ENCODE measurements around the gene SIGLEC14.

Gene SIGLEC14

DNA sequence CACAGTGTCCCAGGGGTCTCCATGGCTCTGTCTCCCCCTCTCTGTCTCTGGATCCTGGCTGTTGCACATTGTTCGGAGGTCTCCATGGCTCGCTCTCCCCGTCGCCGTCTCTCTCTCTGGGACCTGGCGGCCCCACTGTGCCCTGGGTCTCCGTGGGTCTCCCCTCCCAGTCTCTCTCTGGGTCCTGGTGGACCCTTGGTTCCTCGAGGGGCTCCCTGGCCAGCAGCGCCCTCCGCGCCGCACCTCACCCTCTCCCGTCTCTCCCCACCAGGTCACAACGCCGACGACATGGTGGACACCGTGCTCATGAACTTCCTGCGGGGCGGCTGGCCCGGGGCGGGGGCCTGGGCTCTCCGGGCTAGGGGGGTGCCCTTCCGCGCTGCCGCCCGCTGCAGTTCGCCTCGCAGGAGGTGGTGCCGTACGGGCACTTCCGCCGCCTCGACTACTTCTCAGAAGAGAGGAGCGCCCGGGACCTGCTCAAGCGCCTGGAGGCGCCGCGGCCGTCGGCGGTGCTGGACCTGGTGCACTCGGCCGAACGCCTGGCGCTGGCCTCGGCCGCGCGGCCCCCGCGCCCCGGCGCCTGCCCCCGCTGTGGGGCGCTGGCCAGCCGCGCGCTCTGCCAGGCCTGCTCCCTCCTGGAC is 45.6 kb downstream of the SIGLEC14 start:
- H3K4me3 ChIP-seq (ENCODE audit: low read depth, low read length), result peak overlapping the region; percentile 22
- TF ChIP-seq, protein P1, sequence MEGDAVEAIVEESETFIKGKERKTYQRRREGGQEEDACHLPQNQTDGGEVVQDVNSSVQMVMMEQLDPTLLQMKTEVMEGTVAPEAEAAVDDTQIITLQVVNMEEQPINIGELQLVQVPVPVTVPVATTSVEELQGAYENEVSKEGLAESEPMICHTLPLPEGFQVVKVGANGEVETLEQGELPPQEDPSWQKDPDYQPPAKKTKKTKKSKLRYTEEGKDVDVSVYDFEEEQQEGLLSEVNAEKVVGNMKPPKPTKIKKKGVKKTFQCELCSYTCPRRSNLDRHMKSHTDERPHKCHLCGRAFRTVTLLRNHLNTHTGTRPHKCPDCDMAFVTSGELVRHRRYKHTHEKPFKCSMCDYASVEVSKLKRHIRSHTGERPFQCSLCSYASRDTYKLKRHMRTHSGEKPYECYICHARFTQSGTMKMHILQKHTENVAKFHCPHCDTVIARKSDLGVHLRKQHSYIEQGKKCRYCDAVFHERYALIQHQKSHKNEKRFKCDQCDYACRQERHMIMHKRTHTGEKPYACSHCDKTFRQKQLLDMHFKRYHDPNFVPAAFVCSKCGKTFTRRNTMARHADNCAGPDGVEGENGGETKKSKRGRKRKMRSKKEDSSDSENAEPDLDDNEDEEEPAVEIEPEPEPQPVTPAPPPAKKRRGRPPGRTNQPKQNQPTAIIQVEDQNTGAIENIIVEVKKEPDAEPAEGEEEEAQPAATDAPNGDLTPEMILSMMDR (IDR thresholded peaks at IDR 0.05; ENCODE audit: low read depth, low read length, missing control alignments), result no peak
- no peak for DNase-seq (ENCODE audit: low read depth)

DNA sequence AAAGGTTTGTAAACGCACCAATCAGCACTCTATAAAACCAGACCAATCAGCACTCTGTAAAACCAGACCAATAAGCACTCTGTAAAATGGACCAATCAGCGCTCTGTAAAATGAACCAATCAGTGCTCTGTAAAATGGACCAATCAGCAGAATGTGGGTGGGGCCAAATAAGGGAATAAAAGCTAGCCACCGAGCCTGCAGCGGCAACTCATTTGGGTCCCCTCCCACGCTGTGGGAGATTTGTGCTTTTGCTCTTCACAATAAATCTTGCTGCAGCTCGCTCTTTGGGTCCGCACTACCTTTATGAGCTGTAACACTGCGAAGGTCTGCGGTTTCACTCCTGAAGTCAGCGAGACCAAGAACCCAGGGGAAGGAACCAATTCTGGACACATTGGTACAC is 47.5 kb downstream of the SIGLEC14 start:
- TF ChIP-seq, protein P1 (IDR thresholded peaks at IDR 0.05; ENCODE audit: low read depth, low read length, missing control alignments), result no peak
- H3K4me3 ChIP-seq (ENCODE audit: low read depth, low read length), result no peak overlapping the region
- DNase-seq (ENCODE audit: low read depth), result no peak

DNA sequence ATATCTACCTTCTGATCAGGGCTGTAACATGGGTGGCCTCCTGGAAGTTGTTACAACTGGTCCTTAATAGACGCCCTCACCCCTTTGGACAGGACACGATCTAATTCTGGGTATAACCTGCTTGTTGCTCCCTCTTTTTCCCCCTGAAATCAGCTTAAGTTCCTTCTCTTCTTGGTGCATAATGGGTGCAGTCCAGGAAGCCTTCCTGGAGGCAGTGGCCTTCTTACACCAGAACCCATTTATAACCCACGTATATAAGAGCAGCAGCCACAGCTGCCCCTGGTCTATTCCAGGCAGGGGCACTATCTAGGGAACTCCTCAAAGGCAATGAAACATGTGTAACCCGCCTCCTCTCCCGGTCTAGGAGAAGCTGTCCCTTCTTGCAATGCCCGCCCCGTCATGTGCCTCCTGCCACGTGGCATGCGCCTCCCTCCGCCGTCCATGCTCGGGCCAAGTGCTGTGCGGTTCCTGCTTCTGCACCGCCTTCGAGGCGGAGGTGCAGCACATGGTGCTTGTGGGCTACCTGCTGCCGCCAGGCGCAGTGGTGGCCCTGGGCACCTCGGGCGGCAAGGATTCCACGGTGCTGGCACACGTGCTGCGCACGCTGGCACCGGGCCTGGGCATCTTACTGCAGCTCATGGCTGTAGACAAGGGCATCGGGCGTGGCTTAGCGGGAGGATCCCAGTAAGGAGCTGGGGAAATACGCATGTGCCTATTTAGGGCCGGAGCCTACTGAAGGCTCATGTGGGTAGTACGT is 48.3 kb downstream of the SIGLEC14 start:
- H3K4me3 ChIP-seq (ENCODE audit: low read depth, low read length), result no peak overlapping the region
- TF ChIP-seq, protein P1 (IDR thresholded peaks at IDR 0.05; ENCODE audit: low read depth, low read length, missing control alignments), result no peak
- no peak for DNase-seq (ENCODE audit: low read depth)

DNA sequence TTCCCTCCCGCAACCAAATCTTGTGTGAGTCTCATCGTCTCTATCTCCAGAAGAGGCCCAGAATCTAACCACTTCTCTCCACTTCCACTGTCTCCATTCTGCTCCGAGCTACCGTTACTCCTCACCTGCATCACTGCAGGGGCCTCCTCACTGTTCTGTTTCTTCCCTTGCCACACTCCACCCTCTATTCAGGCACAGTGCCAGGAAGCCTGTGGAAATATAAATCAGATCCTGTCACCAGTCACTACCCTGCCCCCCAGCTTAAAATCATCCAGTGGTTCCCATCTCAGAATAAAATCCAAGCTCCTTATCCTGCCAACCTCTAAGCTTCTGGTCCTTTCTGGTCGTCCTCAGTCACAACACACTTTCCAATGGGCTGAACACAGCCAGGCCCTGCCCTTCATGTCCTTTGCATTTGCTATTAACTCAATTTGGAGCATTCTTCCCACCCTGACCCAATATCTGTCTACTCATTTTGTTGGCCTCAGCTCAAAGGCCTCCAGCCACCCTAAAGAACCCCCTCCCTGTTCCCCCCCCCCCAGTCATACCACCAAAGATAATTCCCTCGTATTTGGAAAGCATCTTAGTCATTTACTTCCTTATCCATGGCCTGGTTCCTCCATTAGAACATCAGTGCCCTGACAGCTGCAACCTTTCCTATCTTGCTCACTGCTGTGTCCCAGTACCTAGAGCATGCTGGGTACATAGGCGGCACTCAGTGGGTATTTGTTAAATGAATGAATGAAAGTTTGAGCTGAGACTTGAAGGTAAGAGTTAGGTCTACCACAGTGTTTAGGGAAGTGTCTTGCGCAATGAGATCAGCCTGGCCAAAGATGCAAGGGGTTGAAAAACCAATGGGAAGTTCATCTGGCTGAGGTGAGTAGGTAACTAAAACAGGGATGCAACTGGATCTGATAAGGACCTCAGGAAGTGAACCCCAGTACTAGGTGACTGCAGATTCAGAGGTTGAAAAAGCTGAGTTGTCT is 51.1 kb downstream of the SIGLEC14 start:
- no peak overlapping the region for H3K4me3 ChIP-seq (ENCODE audit: low read depth, low read length)
- TF ChIP-seq, protein P1 (IDR thresholded peaks at IDR 0.05; ENCODE audit: low read depth, low read length, missing control alignments), result no peak
- DNase-seq (ENCODE audit: low read depth), result no peak

DNA sequence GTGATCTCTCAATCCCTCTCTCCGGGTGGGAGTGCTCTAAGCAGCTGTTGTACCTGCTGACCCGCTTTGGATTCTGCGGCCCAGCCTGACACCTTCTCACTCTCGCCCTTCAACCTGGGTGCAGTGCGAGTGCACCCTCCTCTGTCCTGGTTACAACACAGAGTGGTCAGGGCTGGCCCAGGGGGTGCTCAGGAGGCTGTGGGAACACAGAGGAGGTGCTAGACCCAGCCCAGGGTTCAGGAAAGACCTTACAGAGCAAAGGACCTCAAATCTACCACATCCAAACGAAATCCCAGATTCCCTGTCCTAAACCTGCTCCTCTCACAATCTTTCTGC is 51.9 kb downstream of the SIGLEC14 start:
- no peak for DNase-seq (ENCODE audit: low read depth)
- TF ChIP-seq, protein P1 (IDR thresholded peaks at IDR 0.05; ENCODE audit: low read depth, low read length, missing control alignments), result no peak
- H3K4me3 ChIP-seq (ENCODE audit: low read depth, low read length), result peak overlapping the region; percentile 66

DNA sequence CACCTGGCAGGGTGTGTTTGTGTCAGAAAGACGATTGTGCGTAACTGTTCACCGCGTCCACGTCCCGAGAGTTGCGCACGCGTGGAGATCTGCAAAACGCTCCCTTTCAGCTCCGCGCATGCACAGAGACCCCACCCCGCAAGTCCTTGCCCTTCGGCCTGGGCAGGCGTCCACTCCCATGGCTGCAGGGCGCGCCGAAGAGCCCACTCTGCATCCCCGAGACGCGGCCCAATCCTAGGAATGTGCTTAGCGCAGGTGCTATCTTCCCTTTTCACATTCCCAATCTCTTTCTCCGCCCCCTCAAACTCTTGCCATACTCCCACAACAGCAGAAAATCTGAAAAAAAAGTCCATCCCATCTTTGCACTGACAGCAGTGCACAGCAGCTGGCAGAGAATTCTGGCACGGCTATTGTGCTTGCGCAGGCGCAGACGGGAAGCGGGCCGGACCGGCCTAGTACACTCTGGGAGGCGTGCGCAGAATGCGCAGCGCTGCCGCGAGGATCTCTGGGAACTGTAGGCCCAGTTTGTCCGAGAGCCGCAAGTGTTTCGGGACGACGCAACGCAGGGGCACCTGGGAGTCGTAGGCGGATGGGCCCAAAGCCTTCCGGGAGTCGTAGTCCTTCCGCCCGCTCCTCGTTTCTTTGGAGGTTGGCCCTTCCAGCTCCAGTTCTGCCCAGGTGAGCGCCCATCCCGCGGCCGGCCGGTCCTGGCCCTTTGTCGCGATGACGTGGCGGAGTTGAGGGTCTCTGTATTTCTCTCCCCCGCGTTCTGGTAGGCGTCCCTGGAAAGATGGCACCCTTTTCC is 52.5 kb downstream of the SIGLEC14 start:
- TF ChIP-seq, protein P1 (IDR thresholded peaks at IDR 0.05; ENCODE audit: low read depth, low read length, missing control alignments), result no peak
- DNase-seq (ENCODE audit: low read depth), result peak; percentile 94
- peak overlapping the region; percentile 66 for H3K4me3 ChIP-seq (ENCODE audit: low read depth, low read length)

All from GM12864 (cell line).